IPS-11a (cell line): ENCODE results near the gene SHC3.

Experiments used
- H3K4me3 ChIP-seq: one replicate; pipeline ENCODE4 v1.5.1; 2013; ENCODE audit warnings: low read depth, low read length, control low read depth

Gene SHC3

DNA sequence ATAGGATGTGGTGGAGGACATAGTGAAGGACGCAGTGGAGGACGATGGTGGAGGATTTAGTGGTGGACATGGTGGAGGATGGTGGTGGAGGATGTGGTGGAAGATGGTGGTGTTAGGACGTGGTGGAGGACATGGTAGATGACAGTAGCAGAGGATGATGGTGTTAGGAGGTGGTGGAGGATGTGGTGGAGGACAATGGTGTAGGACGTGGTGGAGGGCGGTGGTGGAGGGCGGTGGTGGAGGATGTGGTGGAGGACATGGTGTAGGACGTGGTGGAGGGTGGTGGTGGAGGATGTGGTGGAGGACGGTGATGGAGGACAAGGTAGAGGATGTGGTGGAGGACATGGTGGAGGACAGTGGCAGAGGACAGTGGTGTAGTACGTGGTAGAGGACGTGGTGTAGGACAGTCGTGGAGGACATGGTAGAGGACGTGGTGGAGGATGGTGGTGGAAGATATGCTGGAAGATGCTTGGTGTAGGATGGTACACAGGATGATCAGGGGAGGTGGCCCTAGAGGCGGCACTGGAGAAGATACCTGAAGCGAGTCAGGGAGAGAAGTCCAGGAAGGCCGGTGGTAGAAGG, 118.6 kb downstream of the SHC3 start:
- H3K4me3 ChIP-seq = no peak overlapping the region

- no peak overlapping the region for H3K4me3 ChIP-seq
Measured at GRCh38 chr9:89058906-89059305, 119.7 kb downstream of the SHC3 start.

DNA sequence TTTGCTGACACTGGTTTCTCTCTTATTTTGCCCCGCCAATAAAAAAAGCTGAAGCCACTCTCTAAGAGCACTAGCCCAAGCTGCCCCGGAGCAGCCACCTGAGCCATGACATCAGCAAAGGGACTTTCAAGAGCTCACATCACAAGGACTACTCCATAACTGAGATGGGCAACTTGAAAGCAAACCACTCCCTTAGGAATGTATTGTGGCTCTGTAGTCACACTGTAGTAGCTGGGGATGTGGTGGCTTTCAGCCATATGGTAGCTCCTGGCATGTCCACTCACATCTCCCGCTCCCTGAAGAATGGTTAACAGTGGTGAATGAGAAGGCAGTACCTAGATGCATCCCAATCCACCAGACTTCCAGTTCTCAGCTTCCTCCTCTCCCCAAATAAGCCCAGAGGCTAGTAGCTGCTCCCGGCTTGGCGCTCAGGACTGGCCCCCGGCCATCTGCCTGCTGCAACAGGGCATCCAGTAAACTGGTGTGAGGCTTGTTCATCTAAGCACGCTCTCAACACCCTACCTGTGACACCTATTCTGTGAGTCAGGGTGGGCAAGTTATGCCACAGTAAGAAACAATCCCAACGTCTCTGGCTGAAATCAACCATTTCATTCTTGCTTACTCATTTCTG, 123.6 kb downstream of the SHC3 start:
- no peak overlapping the region for H3K4me3 ChIP-seq

GRCh38 chr9:89053301-89053700, 125.3 kb downstream of the SHC3 start:
- no peak overlapping the region for H3K4me3 ChIP-seq

DNA sequence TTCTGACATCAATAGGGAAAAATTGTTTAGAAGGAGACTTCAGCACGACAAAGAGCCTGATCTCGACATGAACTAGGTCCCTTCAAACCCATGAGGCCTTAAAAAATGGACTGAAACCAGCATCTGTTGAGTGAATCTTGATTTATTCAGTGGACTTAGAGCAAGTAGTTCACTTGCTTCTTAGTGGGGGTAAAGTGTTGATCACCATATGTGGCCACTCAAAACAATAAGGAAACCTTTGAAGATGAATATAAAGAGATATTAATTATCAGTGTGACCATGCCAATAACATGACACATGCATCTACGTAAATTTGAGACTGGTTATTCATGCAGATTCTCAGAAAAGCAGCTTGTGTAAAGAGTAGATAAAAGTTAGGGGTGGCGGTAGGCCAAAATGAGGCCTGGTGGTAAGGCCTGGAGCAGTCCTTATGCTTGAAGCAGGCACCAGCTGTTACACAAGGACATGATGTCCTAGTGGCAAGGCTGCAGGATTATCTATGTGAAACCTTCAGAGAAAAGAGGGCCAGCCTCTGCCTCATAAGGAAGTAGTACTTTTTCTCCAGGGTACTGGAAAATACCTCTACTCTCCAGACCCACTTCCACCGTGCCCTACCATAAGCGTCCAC, 126.0 kb downstream of the SHC3 start:
- no peak overlapping the region for H3K4me3 ChIP-seq

DNA sequence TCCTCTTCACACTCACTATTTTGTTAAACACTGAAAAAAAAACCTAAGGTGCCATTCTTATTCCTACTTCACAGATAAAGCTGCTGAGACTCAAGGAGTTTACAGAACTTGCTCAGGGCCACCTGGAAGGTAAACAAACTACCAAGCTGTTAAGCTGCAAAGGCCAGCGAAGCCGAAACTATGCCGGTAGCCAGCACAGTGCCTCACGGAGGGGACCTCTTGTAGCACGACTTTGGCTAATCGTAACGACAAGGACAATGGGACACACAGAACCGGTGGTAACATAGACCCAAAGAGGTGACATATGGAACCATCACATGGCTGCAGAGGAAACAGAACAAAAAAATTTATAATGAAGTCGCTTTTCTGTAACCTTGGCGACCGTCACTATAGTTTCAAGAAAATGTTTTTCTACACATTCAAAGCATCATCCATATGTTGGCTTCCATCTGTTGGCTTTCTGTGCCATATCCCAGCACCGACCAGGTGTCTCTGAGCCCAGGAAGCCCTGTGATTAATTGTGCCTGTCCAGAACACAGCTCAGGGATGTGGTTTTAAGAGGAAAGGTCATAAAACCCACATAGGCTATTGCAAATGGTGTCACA, 127.1 kb downstream of the SHC3 start:
- no peak overlapping the region for H3K4me3 ChIP-seq

- H3K4me3 ChIP-seq = no peak overlapping the region
Measured at GRCh38 chr9:89049646-89050045, 129.0 kb downstream of the SHC3 start.

- H3K4me3 ChIP-seq = no peak overlapping the region
Measured at GRCh38 chr9:89048616-89049015, 130.0 kb downstream of the SHC3 start.

GRCh38 chr9:89047667-89048066, 131.0 kb downstream of the SHC3 start:
- H3K4me3 ChIP-seq = no peak overlapping the region

- H3K4me3 ChIP-seq = no peak overlapping the region
Measured at GRCh38 chr9:89046832-89047231, 131.8 kb downstream of the SHC3 start.

DNA sequence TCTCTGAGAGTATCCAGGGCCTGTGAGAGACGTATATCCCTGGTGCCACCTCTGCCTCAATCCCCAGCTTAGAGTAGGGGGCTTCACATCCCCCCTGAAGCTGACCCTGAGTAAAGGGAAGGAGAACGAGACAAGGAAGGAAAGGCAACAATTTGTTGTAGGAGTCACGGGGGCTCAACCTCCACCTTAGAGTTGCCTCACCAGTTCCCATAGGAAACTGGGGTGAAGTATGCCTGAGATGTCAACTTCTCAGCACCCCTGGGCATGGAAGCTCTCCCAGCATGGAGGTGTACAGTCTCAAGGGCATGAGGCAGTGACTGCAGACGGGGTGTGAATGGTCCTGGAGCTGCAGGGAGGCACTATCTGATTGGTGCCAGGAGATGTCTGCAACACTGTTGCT, 133.7 kb downstream of the SHC3 start:
- H3K4me3 ChIP-seq = no peak overlapping the region

- H3K4me3 ChIP-seq = no peak overlapping the region
Measured at GRCh38 chr9:89044104-89044503, 134.5 kb downstream of the SHC3 start.

DNA sequence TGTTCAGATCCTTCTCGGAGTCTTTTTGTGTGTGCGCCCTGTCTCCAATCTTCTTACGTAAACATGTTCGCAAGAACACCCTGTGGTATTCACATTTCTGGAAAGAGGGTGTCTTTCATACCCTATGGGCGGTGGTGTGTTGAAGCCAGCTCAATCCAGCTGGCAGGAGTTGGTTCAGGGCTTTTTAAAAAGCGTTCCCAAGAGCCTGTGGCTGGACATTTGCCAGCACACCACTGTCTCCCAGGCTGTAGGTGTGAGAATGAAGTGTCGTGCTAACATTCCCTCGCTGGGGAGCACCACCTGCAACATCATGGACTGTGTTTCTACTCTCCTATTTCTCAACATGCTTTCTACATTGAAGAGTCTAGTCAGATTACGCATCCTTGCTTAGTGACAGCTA, 135.6 kb downstream of the SHC3 start:
- no peak overlapping the region for H3K4me3 ChIP-seq

DNA sequence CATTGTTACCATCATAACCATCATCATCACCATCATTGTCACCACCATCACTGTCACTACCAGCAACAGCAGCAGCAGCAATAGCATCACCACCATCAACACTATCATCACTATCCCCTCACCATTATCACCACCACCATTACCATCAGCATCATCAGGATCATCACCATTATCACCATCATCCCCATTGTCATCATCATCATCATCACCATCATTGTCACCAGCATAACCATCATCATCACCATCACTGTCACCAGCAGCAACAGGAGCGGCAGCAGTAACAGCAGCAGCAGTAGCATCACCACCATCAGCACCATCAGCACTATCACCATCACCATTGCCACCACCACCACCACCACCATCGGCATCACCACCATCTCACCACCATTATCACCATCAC, 139.0 kb downstream of the SHC3 start:
- no peak overlapping the region for H3K4me3 ChIP-seq

DNA sequence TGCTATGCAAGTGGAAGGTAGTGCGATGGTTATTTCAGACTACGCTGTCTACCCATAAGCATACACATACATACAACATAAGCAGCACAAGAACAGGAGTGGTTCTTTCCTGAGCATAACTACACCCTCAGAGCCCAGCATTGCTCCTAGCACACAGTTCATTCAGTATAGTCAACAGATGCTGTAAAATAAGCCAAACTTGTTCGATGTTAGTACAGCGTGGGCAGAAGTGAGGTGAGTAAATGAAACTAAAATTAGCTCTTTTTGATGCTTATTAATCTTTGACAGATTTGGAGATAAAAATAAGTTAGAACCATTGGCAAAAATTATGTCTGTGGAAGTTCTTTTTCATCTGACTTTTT, 139.5 kb downstream of the SHC3 start:
- no peak overlapping the region for H3K4me3 ChIP-seq

- H3K4me3 ChIP-seq = no peak overlapping the region
Measured at GRCh38 chr9:89038382-89039103, 140.1 kb downstream of the SHC3 start.

DNA sequence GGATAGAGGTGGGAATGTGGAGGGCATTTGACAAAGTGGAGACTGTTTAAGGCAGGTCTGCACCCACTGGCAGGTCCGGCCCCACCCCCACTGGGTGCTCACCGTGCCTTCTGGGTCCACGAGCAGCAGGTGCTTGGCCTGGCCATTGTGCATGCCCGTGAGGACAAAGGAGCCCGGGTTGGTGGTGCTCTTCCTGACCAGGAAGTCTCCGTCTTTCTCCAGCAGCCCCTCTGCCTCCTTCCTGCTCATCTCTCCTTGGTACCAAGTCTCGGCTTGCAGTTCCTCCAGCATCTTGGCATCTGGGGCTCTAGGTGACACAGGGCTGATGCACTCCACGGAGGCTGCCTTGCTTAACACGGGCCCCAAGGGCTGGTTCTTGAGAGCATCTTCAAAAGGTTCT, 140.7 kb downstream of the SHC3 start:
- no peak overlapping the region for H3K4me3 ChIP-seq

DNA sequence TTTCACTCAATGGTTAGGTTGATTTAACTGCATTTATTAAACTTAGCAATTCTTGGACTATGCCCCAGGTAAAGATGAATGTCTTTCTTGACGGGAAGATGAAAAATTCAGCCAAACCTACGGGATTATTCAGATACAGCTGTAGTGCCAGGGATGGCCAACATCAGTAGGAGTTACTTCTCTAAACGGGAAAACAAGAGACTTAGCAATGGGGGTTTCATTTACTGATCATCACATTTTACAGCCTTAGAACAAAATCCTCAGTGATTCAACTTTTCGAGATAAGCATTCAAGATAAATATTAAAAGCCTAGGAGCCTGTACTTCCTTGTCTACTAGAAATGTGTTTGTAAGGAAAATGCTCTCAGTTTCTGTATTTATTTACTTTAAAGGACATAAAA, 141.3 kb downstream of the SHC3 start:
- no peak overlapping the region for H3K4me3 ChIP-seq

- no peak overlapping the region for H3K4me3 ChIP-seq
Measured at GRCh38 chr9:89036891-89037290, 141.7 kb downstream of the SHC3 start.

- H3K4me3 ChIP-seq = no peak overlapping the region
Measured at GRCh38 chr9:89036383-89036782, 142.2 kb downstream of the SHC3 start.

- H3K4me3 ChIP-seq = no peak overlapping the region
Measured at GRCh38 chr9:89032661-89033060, 146.0 kb downstream of the SHC3 start.

DNA sequence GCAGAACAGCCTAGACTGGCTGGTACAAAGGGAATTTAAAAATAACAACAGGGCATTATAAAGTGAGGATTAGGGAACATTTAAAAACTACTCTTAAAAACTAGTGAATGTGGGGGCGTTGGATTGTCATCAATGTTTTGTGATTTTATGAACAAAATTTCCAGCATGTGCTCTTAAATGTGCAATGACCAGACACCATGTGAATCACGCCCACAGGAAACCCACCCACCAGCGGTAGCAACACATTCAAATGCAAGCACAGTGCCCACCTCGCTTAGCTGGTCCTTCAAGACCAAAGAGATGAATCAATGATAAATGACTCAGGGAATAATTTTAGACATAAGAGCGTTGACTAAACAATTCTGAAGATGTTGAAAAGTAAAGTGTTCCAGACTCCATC, 146.4 kb downstream of the SHC3 start:
- no peak overlapping the region for H3K4me3 ChIP-seq
